K562 (cell line): ENCODE measurements around the gene EPHX1. TPM values are rescaled to one million over a fixed set of nuclear protein-coding genes. Genes with fewer than 3 reads are reported as not detected.
A peak's percentile ranks its signal among the peaks of the same experiment; 100 is the strongest.

Experiments used
- C11orf30 ChIP-seq: fragments of 450-650 bp; IDR thresholded peaks from 2 replicates; pipeline ENCODE4 v1.6.1; 2016; ENCODE audit warnings: low read depth, mild to moderate bottlenecking
- CEBPB ChIP-seq: fragments of 450-650 bp; IDR thresholded peaks from 2 replicates; pipeline ENCODE4 v1.6.1; 2016; ENCODE audit warnings: missing genetic modification characterization, missing compliant biosample characterization
- CTBP1 ChIP-seq: fragments of 450-650 bp; IDR thresholded peaks from 2 replicates; pipeline ENCODE4 v1.6.1; 2016; ENCODE audit warnings: borderline replicate concordance
- EP300 ChIP-seq: IDR thresholded peaks from 2 replicates; pipeline ENCODE4 v1.6.1; 2012; ENCODE audit warnings: low read length, improper control_type of control experiment
- JUND ChIP-seq, 2 experiments: IDR thresholded peaks; 2 replicates in 1 of 2; 3 replicates in 1 of 2; pipeline ENCODE4 v1.6.1; 2011; ENCODE audit warnings: borderline replicate concordance in 2 of 2, low read depth in 2 of 2, low read length in 2 of 2, improper control_type of control experiment in 1 of 2, missing biosample characterization in 1 of 2, missing genetic modification characterization in 1 of 2, missing genetic modification reagents in 1 of 2
- RCOR1 ChIP-seq, 2 experiments: IDR thresholded peaks; 2 replicates each; pipeline ENCODE4 v1.6.1; 2012; ENCODE audit warnings: low read depth in 2 of 2, low read length in 2 of 2, borderline replicate concordance in 1 of 2, improper control_type of control experiment in 1 of 2
- RNF2 ChIP-seq: sonication (generic); IDR thresholded peaks from 2 replicates; pipeline ENCODE4 v1.6.1; 2016
- SMAD2 ChIP-seq: fragments of 150-350 bp; IDR thresholded peaks from 2 replicates; pipeline ENCODE4 v1.6.1; 2014; ENCODE audit warnings: low read depth, mild to moderate bottlenecking, low read length
- SMAD4 ChIP-seq: fragments of 250-450 bp; sonication (Bioruptor Pico); conservative IDR thresholded peaks from 2 replicates; pipeline ENCODE4 v1.8.0; 2021; ENCODE audit warnings: inconsistent platforms, mild to moderate bottlenecking, moderate library complexity
- SMARCB1 ChIP-seq: IDR thresholded peaks from 2 replicates; pipeline ENCODE4 v1.6.1; 2011; ENCODE audit warnings: improper control_type of control experiment, low read depth; ENCODE audit not compliant: insufficient read length
- TEAD2 ChIP-seq: fragments of 450-650 bp; IDR thresholded peaks from 2 replicates; pipeline ENCODE4 v1.6.1; 2016; ENCODE audit warnings: missing genetic modification characterization, control low read depth, missing compliant biosample characterization
- TEAD4 ChIP-seq, 2 experiments: sonication (generic) in 1 of 2; formaldehyde crosslinking in 1 of 2; IDR thresholded peaks; 2 replicates each; pipeline versions ENCODE4 v1.6.1 to v1.8.0; 2012 to 2022; ENCODE audit warnings: borderline replicate concordance in 1 of 2, inconsistent platforms in 1 of 2, low read length in 1 of 2, mild to moderate bottlenecking in 1 of 2, missing genetic modification reagents in 1 of 2
- ZC3H8 ChIP-seq: fragments of 450-650 bp; IDR thresholded peaks from 2 replicates; pipeline ENCODE4 v1.6.1; 2017
- ZNF124 ChIP-seq: sonication (generic); formaldehyde crosslinking; IDR thresholded peaks from 2 replicates; pipeline ENCODE4 v1.8.1; 2022; ENCODE audit warnings: missing genetic modification reagents
- ZNF277 ChIP-seq: fragments of 250-450 bp; sonication (Bioruptor Pico); IDR thresholded peaks from 2 replicates; pipeline ENCODE4 v1.8.0; 2022; ENCODE audit warnings: inconsistent platforms, mild to moderate bottlenecking, moderate library complexity, borderline replicate concordance
- ZNF398 ChIP-seq: fragments of 250-450 bp; sonication (Bioruptor Pico); IDR thresholded peaks from 2 replicates; pipeline ENCODE4 v1.8.0; 2021; ENCODE audit warnings: moderate library complexity, mild to moderate bottlenecking, inconsistent platforms
- polyA plus RNA-seq, 8 experiments: library from polyadenylated mRNA; depleted of rRNA in 4 of 8; stranded (reverse) in 5 of 8; unstranded in 3 of 8; fragments of >200 nt; fragmentation: Nextera tagmentation in 2 of 8; fragmentation: Illumina TruSeq in 1 of 8; extraction: Ambion mirVana in 2 of 8; extraction: Trizol in 1 of 8; gene quantifications; 2 replicates each; pipeline versions ENCODE4 v1.2.1 to v1.2.3, GENCODE V29; 2011 to 2014; ENCODE audit warnings: inconsistent platforms in 1 of 8, missing spikeins in 1 of 8
- total RNA-seq, 7 experiments: library from RNA; depleted of rRNA in 6 of 7; stranded (reverse); fragments of >200 nt in 6 of 7; fragmentation: Illumina TruSeq in 2 of 7; extraction: Trizol in 2 of 7; gene quantifications; 2 replicates each; pipeline versions ENCODE4 v1.2.1 to v1.2.3, GENCODE V29; 2011 to 2021; ENCODE audit warnings: low replicate concordance in 1 of 7
- TF ChIP-seq, protein P1 (sequence below): sonication (generic); formaldehyde crosslinking; IDR thresholded peaks from 2 replicates; pipeline ENCODE4 v1.8.1; 2023; ENCODE audit warnings: mild to moderate bottlenecking, missing genetic modification reagents
- TF ChIP-seq, protein P2 (sequence below): fragments of 250-450 bp; sonication (Bioruptor Pico); IDR thresholded peaks from 2 replicates; pipeline ENCODE4 v1.4.0; 2020; ENCODE audit warnings: mild to moderate bottlenecking, moderate library complexity
- TF ChIP-seq, protein P3 (sequence below): fragments of 250-450 bp; sonication (Bioruptor Pico); IDR thresholded peaks from 2 replicates; pipeline ENCODE4 v1.4.0; 2020; ENCODE audit warnings: borderline replicate concordance

The EPHX1 gene
- total and polyA plus RNA-seq, 9 of the 15 experiments (the other 6 are each of a cell fraction or from before 2014, with no cell fraction given): 0.21 to 27.0 (median 6.7) TPM

DNA sequence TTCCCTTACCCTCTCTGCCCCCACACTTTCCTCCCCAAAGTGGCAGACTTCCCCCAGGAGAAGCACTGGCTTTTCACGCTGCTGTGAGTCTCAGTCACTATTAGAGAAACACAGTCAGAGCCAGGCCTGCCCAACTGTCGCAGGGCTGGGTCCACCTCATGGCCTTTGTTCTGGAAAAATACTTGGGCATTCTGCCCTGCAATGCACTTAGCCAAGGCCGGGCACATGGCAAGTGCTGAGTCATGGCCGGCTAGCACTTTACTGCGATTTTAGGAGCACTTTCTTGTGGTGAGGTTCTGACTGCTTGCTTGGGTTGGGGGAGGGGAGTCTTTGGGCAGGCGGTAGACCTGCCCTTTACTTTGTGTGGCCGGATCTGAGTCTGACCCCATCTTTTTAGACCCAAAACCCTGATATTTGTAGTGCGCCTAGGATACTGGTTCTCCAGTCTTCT lies 7.7 kb downstream of the EPHX1 start (continued):
- TF ChIP-seq JUND (IDR thresholded peaks at IDR 0.05; ENCODE audit: borderline replicate concordance, low read depth, low read length) (0 out of 2 replicates have a peak, but pooled peaks have one; percentile 41), JUND (tag; IDR thresholded peaks at IDR 0.05; ENCODE audit: borderline replicate concordance, low read depth, low read length) (no peak), ZNF124 (no peak), RNF2 (0 out of 2 replicates have a peak, but pooled peaks have one; percentile 31), SMAD2 (no peak), CEBPB (tag) (no peak), CTBP1 (peak; percentile 23; the same call in 1 of the 2 replicates), ZC3H8 (no peak), SMAD4 (CRISPR knock-in tag) (peak; percentile 52; the same call in 1 of the 2 replicates), SMARCB1 (no peak), TEAD2 (tag) (no peak), ZNF277 (CRISPR knock-in tag) (no peak), EP300 (peak; percentile 54; the same call in 1 of the 2 replicates), RCOR1 (IDR thresholded peaks at IDR 0.05; ENCODE audit: borderline replicate concordance in 1 of 2, low read depth in 2 of 2, low read length in 2 of 2) (0 out of 4 replicates have a peak, but pooled peaks of 1 of the 2 experiments have one; percentile 13), ZNF398 (no peak), C11orf30 (peak; percentile 93), TEAD4 (IDR thresholded peaks at IDR 0.05; ENCODE audit: low read length) (no peak), TEAD4 (CRISPR knock-in tag; IDR thresholded peaks at IDR 0.05; ENCODE audit: borderline replicate concordance) (peak; percentile 46; the same call in 1 of the 2 replicates)
- TF ChIP-seq, protein P1, sequence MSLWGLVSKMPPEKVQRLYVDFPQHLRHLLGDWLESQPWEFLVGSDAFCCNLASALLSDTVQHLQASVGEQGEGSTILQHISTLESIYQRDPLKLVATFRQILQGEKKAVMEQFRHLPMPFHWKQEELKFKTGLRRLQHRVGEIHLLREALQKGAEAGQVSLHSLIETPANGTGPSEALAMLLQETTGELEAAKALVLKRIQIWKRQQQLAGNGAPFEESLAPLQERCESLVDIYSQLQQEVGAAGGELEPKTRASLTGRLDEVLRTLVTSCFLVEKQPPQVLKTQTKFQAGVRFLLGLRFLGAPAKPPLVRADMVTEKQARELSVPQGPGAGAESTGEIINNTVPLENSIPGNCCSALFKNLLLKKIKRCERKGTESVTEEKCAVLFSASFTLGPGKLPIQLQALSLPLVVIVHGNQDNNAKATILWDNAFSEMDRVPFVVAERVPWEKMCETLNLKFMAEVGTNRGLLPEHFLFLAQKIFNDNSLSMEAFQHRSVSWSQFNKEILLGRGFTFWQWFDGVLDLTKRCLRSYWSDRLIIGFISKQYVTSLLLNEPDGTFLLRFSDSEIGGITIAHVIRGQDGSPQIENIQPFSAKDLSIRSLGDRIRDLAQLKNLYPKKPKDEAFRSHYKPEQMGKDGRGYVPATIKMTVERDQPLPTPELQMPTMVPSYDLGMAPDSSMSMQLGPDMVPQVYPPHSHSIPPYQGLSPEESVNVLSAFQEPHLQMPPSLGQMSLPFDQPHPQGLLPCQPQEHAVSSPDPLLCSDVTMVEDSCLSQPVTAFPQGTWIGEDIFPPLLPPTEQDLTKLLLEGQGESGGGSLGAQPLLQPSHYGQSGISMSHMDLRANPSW (CRISPR knock-in tag): no peak
- TF ChIP-seq, protein P2, sequence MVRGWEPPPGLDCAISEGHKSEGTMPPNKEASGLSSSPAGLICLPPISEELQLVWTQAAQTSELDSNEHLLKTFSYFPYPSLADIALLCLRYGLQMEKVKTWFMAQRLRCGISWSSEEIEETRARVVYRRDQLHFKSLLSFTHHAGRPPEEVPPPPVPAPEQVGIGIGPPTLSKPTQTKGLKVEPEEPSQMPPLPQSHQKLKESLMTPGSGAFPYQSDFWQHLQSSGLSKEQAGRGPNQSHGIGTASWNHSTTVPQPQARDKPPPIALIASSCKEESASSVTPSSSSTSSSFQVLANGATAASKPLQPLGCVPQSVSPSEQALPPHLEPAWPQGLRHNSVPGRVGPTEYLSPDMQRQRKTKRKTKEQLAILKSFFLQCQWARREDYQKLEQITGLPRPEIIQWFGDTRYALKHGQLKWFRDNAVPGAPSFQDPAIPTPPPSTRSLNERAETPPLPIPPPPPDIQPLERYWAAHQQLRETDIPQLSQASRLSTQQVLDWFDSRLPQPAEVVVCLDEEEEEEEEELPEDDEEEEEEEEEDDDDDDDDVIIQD (CRISPR knock-in tag): no peak
- TF ChIP-seq, protein P3, sequence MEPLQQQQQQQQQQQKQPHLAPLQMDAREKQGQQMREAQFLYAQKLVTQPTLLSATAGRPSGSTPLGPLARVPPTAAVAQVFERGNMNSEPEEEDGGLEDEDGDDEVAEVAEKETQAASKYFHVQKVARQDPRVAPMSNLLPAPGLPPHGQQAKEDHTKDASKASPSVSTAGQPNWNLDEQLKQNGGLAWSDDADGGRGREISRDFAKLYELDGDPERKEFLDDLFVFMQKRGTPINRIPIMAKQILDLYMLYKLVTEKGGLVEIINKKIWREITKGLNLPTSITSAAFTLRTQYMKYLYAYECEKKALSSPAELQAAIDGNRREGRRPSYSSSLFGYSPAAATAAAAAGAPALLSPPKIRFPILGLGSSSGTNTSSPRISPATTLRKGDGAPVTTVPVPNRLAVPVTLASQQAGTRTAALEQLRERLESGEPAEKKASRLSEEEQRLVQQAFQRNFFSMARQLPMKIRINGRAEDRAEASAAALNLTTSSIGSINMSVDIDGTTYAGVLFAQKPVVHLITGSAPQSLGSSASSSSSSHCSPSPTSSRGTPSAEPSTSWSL: no peak
